AG09309 (cell line): ENCODE measurements around the gene ZNF799.
"Not testable (repeated sequence)": the region's sequence is repeated elsewhere in the genome, so short reads cannot be mapped to it uniquely, and the experiment has no call there.

Experiments used
- DNase-seq: peaks from one replicate; pipeline ENCODE4 v3.0.0-alpha.2; 2010; ENCODE audit warnings: low read depth
- H3K4me3 ChIP-seq: 2 replicates; pipeline ENCODE4 v1.5.1; 2011; ENCODE audit warnings: mild to moderate bottlenecking, low read depth, low read length, moderate library complexity; ENCODE audit not compliant: control insufficient read depth
- TF ChIP-seq, protein P1 (sequence below): IDR thresholded peaks from 2 replicates; pipeline ENCODE4 v1.5.1; 2011; ENCODE audit warnings: mild to moderate bottlenecking, low read depth, low read length, inconsistent platforms; ENCODE audit not compliant: insufficient read depth, control insufficient read depth; ENCODE audit errors: missing control alignments

ZNF799 gene

DNA sequence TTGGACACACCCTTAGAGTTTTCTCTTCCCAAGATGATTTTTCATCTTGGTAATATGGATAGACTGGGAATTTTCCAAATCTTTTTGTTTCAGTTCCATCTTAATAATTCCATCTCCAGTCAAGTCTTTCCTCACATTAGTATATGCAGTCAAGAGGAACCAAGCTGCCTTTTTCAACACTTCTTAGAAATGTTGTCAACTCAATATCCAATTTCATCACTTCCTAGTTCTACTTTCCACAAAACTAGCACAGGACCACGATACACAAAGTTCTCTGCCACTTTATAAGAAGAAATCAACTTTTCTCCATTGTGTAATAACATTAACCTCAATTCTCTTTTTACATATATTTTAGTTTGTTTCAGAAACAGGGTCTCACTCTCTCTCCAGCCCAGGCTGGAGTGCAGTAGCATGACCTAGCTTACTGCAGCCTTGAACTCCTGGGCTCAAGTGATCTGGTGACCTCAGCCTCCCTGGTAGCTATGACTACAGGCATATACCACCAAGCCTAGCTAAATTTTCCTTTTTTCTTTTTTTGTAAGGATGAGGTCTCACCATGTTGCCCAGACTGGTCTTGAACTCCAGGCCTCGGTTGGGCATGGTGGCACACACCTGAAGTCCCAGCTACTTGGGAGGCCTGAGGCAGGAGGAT lies 24.3 kb upstream of the ZNF799 start:
- TF ChIP-seq, protein P1, sequence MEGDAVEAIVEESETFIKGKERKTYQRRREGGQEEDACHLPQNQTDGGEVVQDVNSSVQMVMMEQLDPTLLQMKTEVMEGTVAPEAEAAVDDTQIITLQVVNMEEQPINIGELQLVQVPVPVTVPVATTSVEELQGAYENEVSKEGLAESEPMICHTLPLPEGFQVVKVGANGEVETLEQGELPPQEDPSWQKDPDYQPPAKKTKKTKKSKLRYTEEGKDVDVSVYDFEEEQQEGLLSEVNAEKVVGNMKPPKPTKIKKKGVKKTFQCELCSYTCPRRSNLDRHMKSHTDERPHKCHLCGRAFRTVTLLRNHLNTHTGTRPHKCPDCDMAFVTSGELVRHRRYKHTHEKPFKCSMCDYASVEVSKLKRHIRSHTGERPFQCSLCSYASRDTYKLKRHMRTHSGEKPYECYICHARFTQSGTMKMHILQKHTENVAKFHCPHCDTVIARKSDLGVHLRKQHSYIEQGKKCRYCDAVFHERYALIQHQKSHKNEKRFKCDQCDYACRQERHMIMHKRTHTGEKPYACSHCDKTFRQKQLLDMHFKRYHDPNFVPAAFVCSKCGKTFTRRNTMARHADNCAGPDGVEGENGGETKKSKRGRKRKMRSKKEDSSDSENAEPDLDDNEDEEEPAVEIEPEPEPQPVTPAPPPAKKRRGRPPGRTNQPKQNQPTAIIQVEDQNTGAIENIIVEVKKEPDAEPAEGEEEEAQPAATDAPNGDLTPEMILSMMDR: no peak
- H3K4me3 ChIP-seq: no peak overlapping the region
- no peak for DNase-seq

DNA sequence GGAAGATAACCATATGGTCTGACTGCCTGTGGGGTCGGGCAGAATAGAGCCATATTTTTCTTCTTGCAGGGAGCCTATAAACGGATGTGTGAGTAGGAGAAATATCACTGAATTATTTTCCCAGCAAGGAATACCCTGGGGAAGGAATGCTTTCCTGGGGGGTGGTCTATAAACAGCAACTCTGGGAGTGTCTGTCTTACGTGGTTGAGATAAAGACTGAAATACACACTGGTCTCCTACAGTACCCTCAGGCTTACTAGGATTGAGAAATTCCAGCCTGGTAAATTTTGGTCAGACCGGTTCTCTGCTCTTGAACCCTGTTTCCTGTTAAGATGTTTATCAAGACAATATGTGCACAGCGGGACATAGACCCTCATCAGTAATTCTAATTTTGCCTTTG lies 16.2 kb upstream of the ZNF799 start:
- not testable (repeated sequence) for DNase-seq, H3K4me3 ChIP-seq

DNA sequence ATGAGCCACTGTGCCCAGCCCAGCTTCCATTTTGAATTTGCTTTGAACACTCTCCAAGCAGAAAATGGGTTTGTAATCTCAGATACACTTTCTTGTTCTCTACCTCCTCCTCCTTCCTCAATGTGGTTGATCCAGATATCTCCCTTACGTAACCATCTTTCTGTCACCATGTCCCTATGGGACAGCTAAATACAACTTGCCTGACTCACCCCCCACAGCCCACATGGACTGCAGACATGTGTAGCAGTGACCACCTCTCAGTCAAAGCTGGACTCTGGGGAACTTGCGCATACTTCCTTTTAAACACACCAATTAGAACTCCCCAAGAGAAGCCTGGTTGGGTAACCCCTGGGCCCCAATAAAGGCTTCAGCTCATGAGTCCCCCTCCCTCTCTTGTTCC lies 10.8 kb upstream of the ZNF799 start:
- TF ChIP-seq, protein P1: no peak
- H3K4me3 ChIP-seq: no peak overlapping the region
- no peak for DNase-seq

DNA sequence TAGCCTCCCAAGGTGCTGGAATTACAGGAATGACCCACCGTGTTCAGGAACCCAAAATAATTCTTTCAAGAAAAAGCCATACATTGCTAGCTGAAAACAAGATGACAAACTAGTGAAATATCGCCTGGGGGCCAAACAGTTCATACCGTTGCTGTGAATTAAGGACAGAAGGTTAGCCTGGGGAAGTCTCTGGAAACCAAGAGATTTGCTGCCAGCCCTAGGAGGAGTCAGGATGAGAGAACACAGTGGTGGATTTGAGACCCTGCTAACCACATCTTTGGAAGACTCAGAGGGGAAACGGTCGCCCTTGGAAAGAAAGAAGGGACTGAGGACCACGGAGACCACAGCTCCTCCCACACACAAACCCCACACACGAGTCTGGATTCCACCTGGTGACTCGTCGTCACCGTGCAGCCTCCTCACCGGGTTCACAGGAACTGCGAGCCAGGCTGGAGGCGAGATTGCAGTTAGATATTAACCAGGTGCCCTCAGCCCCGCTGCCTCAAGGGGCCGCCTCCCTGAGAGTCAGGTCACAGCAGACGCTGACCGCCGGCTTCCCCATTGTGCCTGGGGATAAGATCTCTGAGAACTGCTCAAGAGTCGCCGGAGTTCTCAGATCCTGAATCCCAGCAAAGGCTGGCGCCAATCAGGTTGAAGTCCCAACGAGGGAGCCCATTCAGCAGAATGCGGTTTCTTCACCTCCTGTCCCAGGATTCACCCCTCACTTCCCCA lies 1.0 kb downstream of the ZNF799 start:
- H3K4me3 ChIP-seq: peak overlapping the region; percentile 73
- DNase-seq: not testable (repeated sequence)

DNA sequence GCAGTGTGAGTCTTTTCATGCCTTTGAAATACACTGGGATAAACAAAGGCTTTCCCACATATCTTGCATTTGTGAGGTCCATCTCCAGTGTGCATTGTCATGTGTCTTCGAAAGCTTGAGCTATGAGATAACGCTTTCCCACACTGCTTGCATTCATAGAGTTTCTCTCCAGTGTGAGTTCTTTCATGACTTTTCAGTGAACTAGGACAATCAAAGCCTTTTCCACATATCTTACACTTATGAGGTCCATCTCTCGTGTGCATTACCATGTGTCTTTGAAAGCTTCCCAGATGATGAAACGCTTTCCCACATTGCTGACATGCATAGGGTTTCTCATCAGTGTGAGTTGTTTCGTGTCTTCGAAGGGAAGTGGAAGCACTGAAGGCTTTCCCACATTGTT lies 9.9 kb downstream of the ZNF799 start:
- DNase-seq, H3K4me3 ChIP-seq: not testable (repeated sequence)

DNA sequence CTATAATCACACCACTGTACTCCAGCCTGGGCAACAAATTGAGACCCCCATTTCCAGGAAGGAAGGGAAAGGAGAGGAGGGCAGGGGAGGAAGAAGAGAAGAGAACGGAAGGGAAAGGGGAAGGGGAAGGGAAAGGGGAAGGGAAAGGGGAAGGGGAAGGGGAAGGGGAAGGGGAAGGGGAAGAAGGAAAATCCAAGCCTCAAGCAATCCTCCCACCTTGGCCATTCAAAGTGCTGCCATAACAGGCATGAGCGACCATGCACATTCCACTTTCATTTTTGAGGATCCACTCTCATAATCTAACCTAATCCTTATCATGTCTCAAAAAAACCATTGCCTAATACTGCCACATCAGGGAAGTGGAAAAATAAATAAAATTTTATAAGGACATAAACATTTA lies 14.7 kb downstream of the ZNF799 start:
- not testable (repeated sequence) for H3K4me3 ChIP-seq, DNase-seq

DNA sequence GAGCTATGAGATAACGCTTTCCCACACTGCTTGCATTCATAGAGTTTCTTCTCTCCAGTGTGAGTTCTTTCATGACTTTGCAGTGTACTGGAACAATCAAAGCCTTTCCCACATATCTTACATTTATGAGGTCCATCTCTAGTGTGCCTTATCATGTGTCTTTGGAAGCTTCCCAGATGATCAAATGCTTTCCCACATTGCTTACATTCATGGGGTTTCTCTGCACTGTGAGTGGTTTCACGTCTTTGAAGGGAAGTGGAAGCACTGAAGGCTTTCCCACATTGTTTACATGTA lies 20.7 kb downstream of the ZNF799 start:
- no peak for DNase-seq
- TF ChIP-seq, protein P1: no peak
- H3K4me3 ChIP-seq: no peak overlapping the region

DNA sequence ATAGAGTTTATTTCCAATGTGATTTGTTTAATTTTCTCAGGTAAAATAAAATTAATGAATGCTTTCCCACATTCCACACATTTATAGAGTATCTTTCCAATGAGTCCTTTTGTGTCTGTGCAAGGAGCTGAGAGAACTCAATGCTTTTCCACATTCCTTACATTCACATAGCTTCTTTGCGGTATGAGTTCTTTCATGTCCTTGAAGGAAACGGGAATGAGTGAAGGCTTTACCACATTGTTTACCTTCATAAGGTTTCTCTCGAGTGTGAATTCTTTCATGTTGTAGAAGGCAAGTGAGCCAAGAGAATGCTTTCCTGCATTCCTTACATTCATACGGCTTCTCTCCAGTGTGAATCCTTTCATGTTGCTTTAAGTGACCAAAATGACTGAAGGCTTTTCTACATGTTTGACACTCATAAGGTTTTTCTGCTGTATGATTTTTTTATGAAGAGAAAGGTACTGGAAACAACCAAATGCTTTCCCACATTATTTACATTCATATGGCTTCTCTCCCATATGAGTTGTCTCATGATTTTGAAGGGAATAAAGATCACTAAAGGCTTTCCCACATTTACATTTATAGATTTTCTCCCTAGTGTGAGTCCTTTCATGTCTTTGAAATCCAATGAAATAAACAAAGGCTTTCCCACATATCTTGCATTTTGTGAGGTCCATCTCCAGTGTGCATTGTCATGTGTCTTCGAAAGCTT lies 21.2 kb downstream of the ZNF799 start:
- TF ChIP-seq, protein P1: no peak

DNA sequence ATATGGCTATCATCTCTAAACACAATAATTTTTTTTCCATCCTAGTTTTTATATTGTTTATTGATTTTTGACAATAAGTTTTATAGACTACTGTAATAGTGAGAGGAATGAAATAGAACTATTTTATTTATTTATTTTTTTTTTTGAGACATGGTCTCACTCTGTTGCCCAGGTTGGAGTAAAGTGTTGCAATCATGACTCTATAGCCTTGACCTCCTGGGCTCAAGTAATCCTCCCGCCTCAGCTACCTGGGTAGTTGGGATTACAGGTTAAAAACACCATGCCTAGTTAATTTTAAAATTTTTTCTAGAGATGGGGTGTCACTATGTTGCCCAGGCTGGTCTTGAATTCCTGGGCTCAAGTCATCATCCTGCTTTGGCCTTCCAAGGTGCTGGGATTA lies 27.0 kb downstream of the ZNF799 start:
- DNase-seq: no peak
- H3K4me3 ChIP-seq: no peak overlapping the region
- TF ChIP-seq, protein P1: no peak

More for the DNA sequence above, 21.2 kb downstream of the ZNF799 start:
- H3K4me3 ChIP-seq: no peak overlapping the region
- no peak for DNase-seq
